Bronchial epithelial cell (primary cell): ENCODE results near the gene EYS. TPM values are rescaled to one million over a fixed set of nuclear protein-coding genes. Genes with fewer than 3 reads are reported as not detected.

Source experiments
- DNase-seq: peaks from one replicate; pipeline ENCODE4 v3.0.0-alpha.2; 2010; ENCODE audit warnings: low read depth
- FAIRE-seq: peaks from 2 replicates; lab custom pipeline; 2011; peaks lifted over from hg19 to GRCh38; lab: Jason Lieb, UNC
- H3K27me3 ChIP-seq: 2 replicates; pipeline ENCODE4 v1.5.1; 2011; ENCODE audit warnings: low read length; ENCODE audit not compliant: control insufficient read depth, insufficient read depth
- H3K36me3 ChIP-seq: 2 replicates; pipeline ENCODE4 v1.5.1; 2011; ENCODE audit warnings: low read length; ENCODE audit not compliant: control insufficient read depth, insufficient read depth
- H3K4me3 ChIP-seq: 2 replicates; pipeline ENCODE4 v1.5.1; 2011; ENCODE audit warnings: mild to moderate bottlenecking, low read depth, low read length, control low read depth
- CTCF ChIP-seq: IDR thresholded peaks from 2 replicates; pipeline ENCODE4 v1.5.1; 2011; ENCODE audit warnings: mild to moderate bottlenecking, moderate library complexity, low read length, control low read depth, inconsistent platforms; ENCODE audit not compliant: insufficient read depth, severe bottlenecking
- total RNA-seq: library from RNA; depleted of rRNA; stranded (reverse); fragments of >200 nt; gene quantifications from 2 replicates; pipeline ENCODE4 v1.2.1, GENCODE V29; 2014

Gene EYS
- total RNA-seq, 1 donor from 2014 or later, result 0.53 TPM

GRCh38 chr6:64904616-64905015 is 802.4 kb downstream of the EYS start:
- Histone ChIP-seq H3K36me3 (no peaks in the 10 kb centered on the region), H3K27me3 (no peaks in the 10 kb centered on the region), H3K4me3 (no peak overlapping the region)
- DNase-seq, result no peak
- no peak for FAIRE-seq
- TF ChIP-seq CTCF, result no peak

- FAIRE-seq (no peak), DNase-seq (no peak)
- H3K27me3 ChIP-seq, result no peaks in the 10 kb centered on the region
- no peaks in the 10 kb centered on the region for H3K36me3 ChIP-seq
- H3K4me3 ChIP-seq, result no peak overlapping the region
- TF ChIP-seq CTCF, result no peak
These were observed 804.4 kb downstream of the EYS start for GRCh38 chr6:64902596-64902995.

GRCh38 chr6:64896939-64897338 is 810.1 kb downstream of the EYS start:
- Histone ChIP-seq H3K4me3 (no peak overlapping the region), H3K36me3 (no peaks in the 10 kb centered on the region), H3K27me3 (no peaks in the 10 kb centered on the region)
- DNase-seq, result no peak
- TF ChIP-seq CTCF, result no peak
- FAIRE-seq, result no peak

GRCh38 chr6:64895945-64896344 is 811.1 kb downstream of the EYS start:
- FAIRE-seq (no peak), DNase-seq (no peak)
- H3K27me3 ChIP-seq, result no peaks in the 10 kb centered on the region
- no peak for TF ChIP-seq CTCF
- no peaks in the 10 kb centered on the region for H3K36me3 ChIP-seq
- no peak overlapping the region for H3K4me3 ChIP-seq

- FAIRE-seq (no peak), DNase-seq (peak; percentile 23)
- no peak for TF ChIP-seq CTCF
- Histone ChIP-seq H3K4me3 (no peak overlapping the region), H3K36me3 (no peaks in the 10 kb centered on the region), H3K27me3 (no peaks in the 10 kb centered on the region)
These were observed 816.4 kb downstream of the EYS start for GRCh38 chr6:64890609-64891008.

- DNase-seq (no peak), FAIRE-seq (no peak)
- TF ChIP-seq CTCF, result no peak
- H3K36me3 ChIP-seq, result no peaks in the 10 kb centered on the region
- H3K27me3 ChIP-seq, result no peaks in the 10 kb centered on the region
- H3K4me3 ChIP-seq, result no peak overlapping the region
These were observed 817.9 kb downstream of the EYS start for GRCh38 chr6:64889144-64889543.
